SK-MEL-5 (cell line): ENCODE data around the gene PAX5. TPM values are rescaled to one million over a fixed set of nuclear protein-coding genes. Genes with fewer than 3 reads are reported as not detected.

Experiments used
- DNase-seq: peaks from one replicate; pipeline ENCODE4 v3.0.0-alpha.2; 2016; ENCODE audit warnings: low read depth, low spot score
- in situ Hi-C: cut with HindIII; loops from 2 replicates; pipeline ENCODE4 v1.10.0; 2016; ENCODE audit warnings: low sequenced_read_pairs, high pct_unique_total_duplicates, low pct_unique_long_range_greater_than_20kb
- total RNA-seq: library from RNA; depleted of rRNA; stranded (reverse); fragments of >200 nt; shearing (Covaris generic); gene quantifications from 2 replicates; pipeline ENCODE4 v1.2.3, GENCODE V29; 2014

The PAX5 gene
- total RNA-seq, 1 experiment from 2014 or later, result not detected

DNA sequence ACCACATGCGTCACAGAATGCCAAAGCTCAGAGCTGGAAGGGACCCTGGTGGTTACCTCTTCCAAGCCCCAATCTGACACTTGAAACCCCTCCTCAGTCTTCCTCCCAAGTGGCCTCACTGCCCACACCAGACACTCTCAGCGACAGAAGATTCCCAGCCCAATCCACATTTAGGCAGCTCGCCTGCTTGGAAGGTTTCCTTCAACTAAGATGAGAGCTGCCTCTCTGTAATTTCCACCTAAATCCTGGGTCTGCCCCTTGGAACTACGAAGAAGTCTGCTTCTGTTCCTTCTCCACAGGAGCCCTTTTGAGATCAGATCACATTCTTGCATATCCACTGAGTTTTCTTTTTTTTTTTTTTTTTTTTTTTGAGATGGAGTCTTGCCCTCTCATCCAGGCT lies 83.7 kb downstream of the PAX5 start:
- in situ Hi-C loops, result no loop called here
- no peak for DNase-seq

- in situ Hi-C loops, result no loop called here
Measured at GRCh38 chr9:36949466-36949865, 84.6 kb downstream of the PAX5 start.

DNA sequence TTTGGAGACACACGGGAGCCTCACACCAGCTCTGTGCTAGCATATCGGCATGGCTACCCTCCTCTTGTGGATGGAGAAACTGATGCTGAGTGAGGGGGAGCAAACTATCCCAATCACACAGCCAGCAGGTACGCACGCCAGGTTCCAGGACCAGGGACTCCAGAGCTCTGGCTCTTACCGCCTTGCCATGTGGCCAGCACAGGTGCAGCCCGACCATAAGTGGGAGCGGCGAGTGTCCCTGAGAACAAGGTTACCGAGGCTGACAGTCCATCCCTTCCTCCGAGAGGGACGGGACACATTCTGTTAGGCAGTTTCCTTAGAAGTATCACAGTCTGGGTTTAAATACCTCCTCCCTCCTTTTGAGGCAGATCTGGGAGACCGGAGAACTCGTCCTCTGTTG lies 86.0 kb downstream of the PAX5 start:
- no peak for DNase-seq
- in situ Hi-C loops, result no loop called here

More at GRCh38 chr9:36949466-36949865, 84.6 kb downstream of the PAX5 start:
- no peak for DNase-seq

DNA sequence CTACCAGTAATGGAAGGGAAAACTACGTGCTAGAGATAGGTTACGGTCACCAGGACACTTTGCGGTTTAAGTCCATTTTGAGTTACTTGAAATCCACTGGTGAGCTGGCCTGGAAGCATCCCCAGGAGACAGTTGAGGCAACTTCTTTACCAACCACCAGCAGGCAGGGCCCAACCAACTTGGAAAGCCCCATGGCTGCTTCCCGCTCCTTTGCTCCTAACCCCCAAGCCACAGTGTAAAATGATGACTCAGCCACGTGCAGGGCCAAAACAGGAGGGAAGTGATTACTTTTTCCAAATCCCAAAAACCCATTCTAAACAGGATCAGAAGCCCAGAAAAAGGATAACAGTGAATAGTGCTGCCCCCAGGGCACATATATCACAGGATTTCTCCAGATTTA lies 87.4 kb downstream of the PAX5 start:
- in situ Hi-C loops, result no loop called here
- no peak for DNase-seq

- in situ Hi-C loops, result no loop called here
- no peak for DNase-seq
Measured at GRCh38 chr9:36945999-36946398, 88.1 kb downstream of the PAX5 start.

DNA sequence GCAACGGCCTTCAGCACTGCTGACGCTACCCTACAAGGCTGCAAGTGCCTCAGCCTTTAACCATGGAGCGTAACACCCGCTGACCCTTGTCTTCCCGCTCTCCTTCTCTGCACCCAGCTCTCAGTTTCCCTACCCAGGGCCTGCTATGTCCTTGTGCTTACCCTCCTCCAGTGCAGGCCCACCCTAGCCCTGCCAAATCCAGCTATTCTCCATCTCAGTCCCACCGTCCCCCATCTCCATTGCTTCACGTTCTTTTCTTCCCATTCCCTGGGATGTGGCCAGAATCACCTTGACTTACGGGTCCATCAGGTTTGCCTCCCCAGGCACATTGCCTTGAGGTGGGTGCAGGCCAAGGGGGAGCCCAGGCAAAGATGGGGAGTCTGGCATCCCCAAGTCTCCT lies 91.2 kb downstream of the PAX5 start:
- in situ Hi-C loops, result no loop called here
- no peak for DNase-seq

GRCh38 chr9:36941441-36941840 lies 92.6 kb downstream of the PAX5 start:
- in situ Hi-C loops, result no loop called here
- DNase-seq, result no peak

GRCh38 chr9:36940881-36941280 lies 93.2 kb downstream of the PAX5 start:
- DNase-seq, result no peak
- in situ Hi-C loops, result no loop called here

DNA sequence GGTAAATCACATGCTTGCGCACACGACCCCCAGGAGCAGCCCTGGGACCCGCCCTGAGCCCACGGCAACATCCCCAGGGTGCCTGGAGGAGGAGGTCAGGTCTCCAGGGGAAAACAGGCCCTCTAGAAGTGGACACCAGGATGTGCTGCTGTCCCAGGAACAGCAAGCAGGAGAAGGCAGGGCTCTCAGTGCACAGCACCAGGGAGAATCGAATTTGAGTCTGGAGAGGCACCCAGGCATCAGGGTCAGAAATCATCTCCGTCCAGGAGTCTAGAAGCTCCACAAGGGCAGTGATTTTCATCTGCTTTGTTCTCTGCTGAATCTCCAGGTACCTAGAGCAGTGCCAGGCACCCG lies 93.6 kb downstream of the PAX5 start:
- in situ Hi-C loops, result no loop called here
- DNase-seq, result no peak

DNA sequence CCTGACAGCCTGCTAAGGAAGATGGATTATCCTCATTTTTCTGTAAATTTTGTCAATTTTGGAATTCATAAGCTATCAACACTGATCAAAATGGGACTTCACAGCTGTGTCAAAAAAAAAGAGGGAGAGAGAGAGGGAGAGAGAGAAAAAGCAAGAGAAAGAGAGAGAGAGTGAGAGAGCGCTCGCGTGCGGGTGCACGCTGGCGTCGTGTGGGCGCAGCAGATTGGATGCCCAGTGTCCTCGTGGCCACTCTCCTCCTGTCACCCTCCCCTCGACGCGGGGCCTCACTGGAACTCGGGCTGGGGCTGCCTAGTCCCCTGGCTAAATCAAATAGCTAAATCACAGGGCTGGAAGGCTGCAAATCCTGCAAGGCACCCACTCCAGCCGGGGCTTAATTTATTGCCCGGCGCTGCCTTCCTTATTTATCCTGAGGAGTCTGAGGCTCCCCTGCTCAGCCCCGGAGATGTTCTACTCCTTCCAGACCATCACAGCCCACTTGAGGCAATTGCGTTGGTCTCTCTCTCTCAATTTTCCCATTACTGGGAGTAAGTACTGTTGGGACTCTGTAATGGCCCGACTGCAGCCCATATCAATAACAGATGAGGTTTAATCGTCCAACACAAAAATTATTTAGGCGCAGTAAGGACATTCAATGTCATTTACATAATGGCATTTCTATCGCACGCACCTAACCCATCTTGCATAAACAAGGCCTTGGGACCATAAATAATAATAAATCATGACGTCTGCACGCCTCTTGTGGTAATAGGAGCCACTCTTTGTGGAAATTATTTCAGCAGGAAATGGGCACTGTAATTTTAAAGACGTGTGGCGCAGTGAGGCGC lies 94.2 kb downstream of the PAX5 start:
- DNase-seq, result no peak
- in situ Hi-C loops, result no loop called here

DNA sequence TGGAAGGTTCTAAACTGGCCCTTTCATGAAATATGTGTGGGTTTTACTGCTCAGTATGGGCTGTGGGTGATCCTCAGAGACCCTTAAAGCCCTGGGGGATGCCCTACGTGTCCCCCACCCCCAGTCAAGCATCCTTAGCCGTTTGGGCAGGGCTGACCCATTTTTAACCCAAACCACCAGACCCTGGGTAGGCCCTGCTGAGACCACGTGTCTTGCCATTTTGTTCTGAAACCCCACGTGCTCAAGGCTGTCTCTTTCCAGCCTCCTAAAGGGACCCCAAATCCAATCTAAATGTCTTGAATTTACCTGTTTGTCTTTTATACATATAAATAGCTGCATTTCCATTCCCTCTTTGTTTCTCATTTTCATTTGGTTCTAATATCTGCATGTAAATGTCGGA lies 94.9 kb downstream of the PAX5 start:
- in situ Hi-C loops, result no loop called here
- no peak for DNase-seq

DNA sequence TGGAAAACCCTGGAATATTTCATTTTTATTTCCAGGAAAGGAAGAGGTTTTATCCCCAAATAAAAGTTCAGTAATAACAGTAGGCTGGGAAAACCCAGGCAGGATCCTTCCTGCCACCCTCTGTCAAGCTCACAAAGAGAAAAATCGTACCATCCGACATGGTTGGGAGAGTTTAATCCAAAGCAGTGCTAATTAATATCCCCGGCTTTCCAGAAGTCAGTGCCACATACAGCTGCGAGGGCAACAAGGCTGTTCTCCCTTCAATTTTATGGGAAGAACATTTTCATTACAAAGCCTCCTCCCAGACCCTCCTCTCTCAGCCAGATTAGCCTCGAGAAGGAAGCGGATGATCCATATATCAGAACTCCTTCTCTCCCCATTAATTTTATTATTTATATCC lies 95.5 kb downstream of the PAX5 start:
- no peak for DNase-seq
- in situ Hi-C loops, result no loop called here

- in situ Hi-C loops, result no loop called here
- DNase-seq, result no peak
Measured at GRCh38 chr9:36937951-36938350, 96.1 kb downstream of the PAX5 start.

GRCh38 chr9:36937346-36937745 lies 96.7 kb downstream of the PAX5 start:
- no peak for DNase-seq
- in situ Hi-C loops, result no loop called here

- in situ Hi-C loops, result no loop called here
- DNase-seq, result no peak
Measured at GRCh38 chr9:36936498-36936831, 97.6 kb downstream of the PAX5 start.

GRCh38 chr9:36935768-36936497 lies 98.1 kb downstream of the PAX5 start:
- in situ Hi-C loops, result no loop called here
- no peak for DNase-seq

DNA sequence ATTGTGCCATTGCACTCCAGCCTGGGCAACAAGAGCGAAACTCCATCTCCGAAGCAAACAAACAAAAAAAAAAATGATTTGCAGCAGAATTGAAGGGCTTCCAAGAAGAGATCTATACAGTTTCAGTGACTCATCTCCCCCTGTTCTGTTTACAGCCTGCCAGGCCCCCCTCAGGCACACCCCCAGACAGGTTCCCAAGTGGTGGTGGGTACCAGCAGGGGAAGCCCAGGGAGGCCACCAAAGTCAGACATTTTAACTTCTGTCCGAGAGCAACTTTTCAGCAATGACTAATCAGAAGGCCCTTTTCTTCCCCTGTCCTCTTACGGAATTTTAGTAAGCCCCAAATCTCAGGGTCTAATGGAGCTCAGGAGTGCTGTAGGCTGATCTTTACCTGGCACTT lies 98.7 kb downstream of the PAX5 start:
- DNase-seq, result no peak
- in situ Hi-C loops, result no loop called here

- DNase-seq, result no peak
- in situ Hi-C loops, result no loop called here
Measured at GRCh38 chr9:36934478-36935065, 99.5 kb downstream of the PAX5 start.

GRCh38 chr9:36933676-36934215 lies 100.3 kb downstream of the PAX5 start:
- no peak for DNase-seq
- in situ Hi-C loops, result no loop called here
